Ishikawa (cell line): Measurements from ENCODE around the gene FSTL4.

ENCODE experiments used
- TAF1 ChIP-seq: IDR thresholded peaks from 2 replicates; pipeline ENCODE4 v1.6.1; 2012; ENCODE audit warnings: low read depth, mild to moderate bottlenecking
- TEAD4 ChIP-seq: IDR thresholded peaks from 2 replicates; pipeline ENCODE4 v1.6.1; 2012
- TF ChIP-seq, protein P1 (sequence below): IDR thresholded peaks from 2 replicates; pipeline ENCODE4 v1.6.1; 2012

DNA sequence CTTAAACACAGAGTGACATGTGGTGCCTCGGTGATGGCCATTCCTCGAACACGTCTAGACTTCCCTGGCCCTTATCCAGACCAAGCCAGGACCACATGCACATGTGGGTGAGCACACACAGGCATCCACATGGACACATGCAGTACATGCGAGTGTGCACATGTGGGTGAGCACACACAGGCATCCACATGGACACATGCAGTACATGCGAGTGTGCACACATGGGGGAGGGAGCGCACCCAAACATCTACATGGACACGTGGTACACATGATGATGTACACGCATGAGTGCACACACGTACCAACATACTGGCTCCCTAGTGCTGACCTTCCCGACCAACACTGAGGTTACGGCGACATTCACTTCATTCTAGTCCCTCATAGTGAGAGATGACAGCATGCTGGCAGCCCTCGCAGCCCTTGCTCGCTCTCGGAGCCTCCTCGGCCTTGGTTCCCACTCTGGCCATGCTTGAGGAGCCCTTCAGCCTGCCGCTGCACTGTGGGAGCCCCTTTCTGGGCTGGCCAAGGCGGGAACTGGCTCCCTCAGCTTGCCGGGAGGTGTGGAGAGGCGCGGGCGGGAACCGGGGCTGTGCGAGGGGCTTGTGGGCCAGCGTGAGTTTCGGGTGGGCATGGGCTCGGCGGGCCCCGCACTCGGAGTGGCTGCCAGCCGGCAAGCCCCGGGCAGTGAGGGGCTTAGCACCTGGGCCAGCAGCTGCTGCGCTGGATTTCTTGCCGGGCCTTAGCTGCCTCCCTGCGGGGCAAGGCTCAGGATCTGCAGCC lies 373.7 kb downstream of the FSTL4 start:
- TF ChIP-seq TEAD4 (no peak), TAF1 (no peak)
- TF ChIP-seq, protein P1, sequence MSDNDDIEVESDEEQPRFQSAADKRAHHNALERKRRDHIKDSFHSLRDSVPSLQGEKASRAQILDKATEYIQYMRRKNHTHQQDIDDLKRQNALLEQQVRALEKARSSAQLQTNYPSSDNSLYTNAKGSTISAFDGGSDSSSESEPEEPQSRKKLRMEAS = no peak
